Loucy (cell line): ENCODE data around the gene IL34.

ENCODE experiments used
- H2AFZ ChIP-seq: fragments of 200-600 bp; sonication (generic); 2 replicates; pipeline ENCODE4 v1.6.0; 2016; ENCODE audit warnings: antibody characterized with exemption, mild to moderate bottlenecking, low read length, moderate library complexity
- H3F3A ChIP-seq: fragments of 200-600 bp; 2 replicates; pipeline ENCODE4 v1.6.0; 2016; ENCODE audit warnings: antibody characterized with exemption, low read depth, mild to moderate bottlenecking
- H3K27me3 ChIP-seq: fragments of 200-600 bp; sonication (generic); 2 replicates; pipeline ENCODE4 v1.6.1; 2014; ENCODE audit warnings: low read length, mild to moderate bottlenecking; ENCODE audit not compliant: insufficient read depth, poor library complexity, severe bottlenecking
- H3K36me3 ChIP-seq: fragments of 200-600 bp; sonication (generic); 2 replicates; pipeline ENCODE4 v1.6.1; 2016; ENCODE audit warnings: low read length; ENCODE audit not compliant: insufficient read depth
- H3K4me1 ChIP-seq: fragments of 200-600 bp; sonication (generic); 2 replicates; pipeline ENCODE4 v1.5.1; 2014; ENCODE audit warnings: low read length, mild to moderate bottlenecking; ENCODE audit not compliant: insufficient read depth, poor library complexity, severe bottlenecking
- H3K4me2 ChIP-seq: fragments of 200-600 bp; sonication (generic); 2 replicates; pipeline ENCODE4 v1.6.0; 2014; ENCODE audit warnings: antibody characterized with exemption, low read length, low read depth, mild to moderate bottlenecking; ENCODE audit not compliant: poor library complexity, severe bottlenecking
- H3K4me3 ChIP-seq: fragments of 200-600 bp; sonication (generic); 2 replicates; pipeline ENCODE4 v1.5.1; 2014; ENCODE audit warnings: low read length, mild to moderate bottlenecking, mixed read lengths; ENCODE audit not compliant: poor library complexity, severe bottlenecking
- H3K79me2 ChIP-seq: fragments of 200-600 bp; sonication (generic); 2 replicates; pipeline ENCODE4 v1.6.1; 2014; ENCODE audit warnings: low read length; ENCODE audit not compliant: insufficient read depth
- H3K9ac ChIP-seq: fragments of 200-600 bp; sonication (generic); 2 replicates; pipeline ENCODE4 v1.6.0; 2014; ENCODE audit warnings: mild to moderate bottlenecking, low read depth, low read length, moderate library complexity; ENCODE audit not compliant: poor library complexity, severe bottlenecking
- H3K9me2 ChIP-seq: fragments of 200-600 bp; sonication (generic); replicated peaks from 2 replicates; pipeline ENCODE4 v1.6.1; 2016; ENCODE audit warnings: low read depth, low read length, mixed read lengths
- H3K9me3 ChIP-seq: fragments of 200-600 bp; sonication (generic); 2 replicates; pipeline ENCODE4 v1.6.1; 2014; ENCODE audit warnings: mild to moderate bottlenecking, antibody characterized with exemption, low read length, low read depth; ENCODE audit not compliant: insufficient read depth
- H4K20me1 ChIP-seq: fragments of 200-600 bp; sonication (generic); 2 replicates; pipeline ENCODE4 v1.6.0; 2014; ENCODE audit warnings: antibody characterized with exemption, low read length, mild to moderate bottlenecking; ENCODE audit not compliant: insufficient read depth, poor library complexity, severe bottlenecking
- CTCF ChIP-seq: fragments of 200-600 bp; sonication (generic); conservative IDR thresholded peaks from 2 replicates; pipeline ENCODE4 v1.5.1; 2014; ENCODE audit warnings: mild to moderate bottlenecking, antibody characterized with exemption, low read length
- EZH2phosphoT487 ChIP-seq: fragments of 200-600 bp; IDR thresholded peaks from 2 replicates; pipeline ENCODE4 v1.6.1; 2018; ENCODE audit warnings: antibody characterized with exemption, mild to moderate bottlenecking, moderate library complexity, borderline replicate concordance

IL34 gene

DNA sequence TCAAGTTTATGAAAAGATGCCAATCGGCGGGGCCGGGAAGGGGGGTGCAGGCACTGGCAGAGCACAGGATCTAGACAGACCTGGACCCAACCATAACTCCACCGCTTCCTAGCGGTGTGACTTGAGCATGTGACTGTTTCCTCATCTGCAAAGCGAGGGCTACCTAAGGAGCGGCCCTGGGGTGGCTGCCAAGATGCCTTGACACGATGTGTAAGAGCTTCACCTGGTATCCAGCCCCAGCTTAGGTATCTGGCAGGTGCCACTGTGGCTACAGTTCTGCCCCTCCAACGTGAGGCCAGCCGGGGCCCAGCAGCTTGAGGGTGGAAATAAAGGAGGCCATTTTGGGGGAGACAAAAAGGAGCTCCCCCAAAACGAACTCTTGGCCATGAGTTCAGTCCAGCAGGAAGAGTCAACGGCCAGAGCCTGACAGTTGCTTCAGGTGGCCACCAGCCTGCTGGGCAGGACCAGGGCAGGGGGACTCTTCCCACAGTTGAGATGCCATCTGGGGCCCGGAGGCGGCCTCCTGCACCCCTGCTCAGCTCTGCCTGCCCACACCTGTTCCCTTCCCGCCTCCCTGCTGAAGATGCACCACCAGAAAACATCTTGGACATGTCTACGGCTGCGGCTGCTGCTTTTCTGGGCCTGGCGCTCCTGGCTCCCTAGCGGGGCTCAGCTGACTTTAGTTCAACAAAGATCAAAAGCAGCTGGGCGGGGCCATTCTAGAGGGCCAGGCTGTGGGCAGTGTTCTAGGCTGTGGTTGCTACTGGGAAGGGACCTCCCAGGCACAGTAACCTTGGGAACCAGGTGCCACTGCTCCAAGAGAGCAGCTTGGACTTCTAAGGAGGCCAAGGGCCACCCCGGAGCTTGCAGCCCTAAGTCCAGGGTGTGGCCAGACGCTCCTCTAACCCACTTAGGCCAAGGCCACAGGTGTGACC is 42.9 kb downstream of the IL34 start:
- Histone ChIP-seq H3F3A (no peaks in the 10 kb centered on the region), H3K4me3 (no peak overlapping the region), H2AFZ (no peak overlapping the region), H3K9me2 (no peaks in the 10 kb centered on the region), H3K4me1 (peaks cover 24% of the 10 kb centered on the region), H3K9me3 (no peaks in the 10 kb centered on the region), H3K27me3 (no peaks in the 10 kb centered on the region), H4K20me1 (no peaks in the 10 kb centered on the region), H3K36me3 (no peaks in the 10 kb centered on the region), H3K79me2 (peaks cover 11% of the 10 kb centered on the region; the same call in 1 of the 2 replicates), H3K4me2 (no peak overlapping the region), H3K9ac (no peak overlapping the region)
- TF ChIP-seq EZH2phosphoT487: no peak
- TF ChIP-seq CTCF: no peak

DNA sequence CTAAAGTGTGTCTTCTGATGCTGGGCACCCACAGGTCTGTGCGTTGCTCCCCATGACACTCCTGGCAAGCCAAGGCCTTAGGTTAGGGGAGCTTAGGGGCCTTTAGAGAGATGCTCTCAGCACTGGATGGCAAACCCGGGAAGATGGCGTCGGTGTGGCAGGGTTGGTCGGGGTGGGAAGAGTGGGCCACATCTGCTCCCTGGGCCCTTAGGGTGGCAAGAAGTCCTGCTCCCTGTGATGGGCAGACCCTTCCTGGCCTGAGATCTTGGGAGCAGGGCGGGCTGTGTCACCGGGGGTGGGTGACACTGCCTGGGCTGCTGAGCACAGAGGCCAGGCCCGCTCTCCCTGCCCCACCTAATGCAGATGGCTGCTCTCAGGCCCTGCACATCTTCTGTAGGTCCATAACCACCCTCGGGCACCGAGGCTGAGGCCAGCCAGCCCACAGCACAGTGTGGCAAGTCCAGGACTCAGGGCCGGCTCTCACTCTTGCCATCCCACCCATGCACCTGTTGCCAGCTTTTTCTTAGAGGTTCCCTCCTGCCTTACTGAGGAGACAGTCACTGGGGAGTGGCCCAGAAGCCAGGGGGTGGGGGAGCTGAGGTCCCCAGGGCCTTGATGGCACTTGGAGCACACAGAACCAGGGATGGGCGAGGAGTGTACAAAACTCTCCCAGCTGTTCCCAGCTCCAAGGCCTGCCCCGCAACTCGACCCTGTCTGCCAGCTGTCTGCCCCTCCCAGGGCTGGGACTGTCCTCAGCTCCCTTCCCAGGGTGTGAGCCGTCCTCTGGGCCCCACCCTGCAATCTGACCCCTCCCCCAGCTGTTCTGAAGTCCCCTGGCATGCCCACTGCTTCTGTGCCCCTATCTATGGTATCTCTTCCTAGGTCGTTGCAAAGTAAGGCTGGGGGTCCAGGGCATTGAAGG is 43.9 kb downstream of the IL34 start:
- H3K4me3 ChIP-seq: no peak overlapping the region
- no peaks in the 10 kb centered on the region for H4K20me1 ChIP-seq
- no peak overlapping the region for H3K9ac ChIP-seq
- H3K4me2 ChIP-seq: no peak overlapping the region
- H3K79me2 ChIP-seq: peaks cover 6% of the 10 kb centered on the region; the same call in 1 of the 2 replicates
- no peak overlapping the region for H2AFZ ChIP-seq
- H3K9me2 ChIP-seq: no peaks in the 10 kb centered on the region
- H3K9me3 ChIP-seq: no peaks in the 10 kb centered on the region
- H3K36me3 ChIP-seq: no peaks in the 10 kb centered on the region
- TF ChIP-seq CTCF (no peak), EZH2phosphoT487 (no peak)
- H3K27me3 ChIP-seq: no peaks in the 10 kb centered on the region
- H3K4me1 ChIP-seq: peaks cover 28% of the 10 kb centered on the region
- no peaks in the 10 kb centered on the region for H3F3A ChIP-seq

DNA sequence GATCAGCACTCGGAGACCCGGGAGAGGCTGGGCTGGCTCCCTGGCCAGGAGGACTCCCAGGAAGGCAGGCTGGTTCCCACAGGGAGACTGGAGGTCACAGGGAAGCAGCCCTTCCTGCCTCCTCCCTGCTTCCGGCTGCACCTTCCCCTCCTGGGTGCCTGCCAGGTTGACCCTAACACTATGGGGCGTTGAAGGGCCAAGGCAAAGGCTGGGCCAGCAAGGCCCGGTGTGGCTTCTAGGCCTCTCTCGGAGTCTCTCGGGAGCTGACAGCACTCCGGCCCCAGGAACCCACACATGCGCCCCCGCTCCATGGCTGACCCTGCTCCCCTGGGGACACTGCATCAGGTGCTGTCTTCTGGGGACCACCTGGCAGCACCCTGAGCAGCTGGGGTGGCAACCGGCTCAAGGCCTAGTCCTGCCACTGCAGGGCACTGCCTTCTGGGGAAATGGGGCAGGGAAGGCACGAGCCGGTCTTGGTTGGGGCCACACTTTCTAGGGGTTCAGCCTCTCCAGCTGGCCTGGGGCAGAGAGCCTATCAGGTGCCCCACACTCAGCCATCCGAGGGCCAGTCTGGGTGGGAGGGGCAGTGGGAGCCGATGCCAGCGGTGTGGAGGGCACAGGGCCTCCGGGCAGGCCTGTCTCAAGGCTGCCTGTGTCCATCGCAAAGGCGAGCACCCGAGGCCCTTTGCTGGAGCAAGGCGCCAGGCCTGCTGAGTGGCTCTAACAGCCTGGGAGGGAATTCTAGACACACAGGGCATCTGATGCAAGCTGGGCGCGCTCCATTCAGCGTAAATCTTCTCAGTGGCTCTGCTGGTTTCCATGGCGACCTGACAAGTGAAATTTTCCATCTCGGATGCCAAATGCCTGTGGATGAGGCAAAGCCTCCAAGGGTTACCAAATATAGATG is 45.1 kb downstream of the IL34 start:
- Histone ChIP-seq H3K4me2 (no peak overlapping the region), H3K9ac (no peak overlapping the region)

More for the DNA sequence above, 45.1 kb downstream of the IL34 start:
- Histone ChIP-seq H3K4me3 (no peak overlapping the region), H3K36me3 (no peaks in the 10 kb centered on the region), H3F3A (no peaks in the 10 kb centered on the region), H3K79me2 (0 out of 2 replicates have a peak, but pooled peaks cover 4% of the 10 kb centered on the region), H4K20me1 (no peaks in the 10 kb centered on the region), H3K9me2 (no peaks in the 10 kb centered on the region), H3K4me1 (peaks cover 37% of the 10 kb centered on the region), H2AFZ (no peak overlapping the region), H3K27me3 (no peaks in the 10 kb centered on the region), H3K9me3 (no peaks in the 10 kb centered on the region)
- TF ChIP-seq EZH2phosphoT487 (no peak), CTCF (no peak)
